HG02623 (cell line): ENCODE results near the gene UCN.
"Not testable (repeated sequence)": the region's sequence is repeated elsewhere in the genome, so short reads cannot be mapped to it uniquely, and the experiment has no call there.

Experiments
- ATAC-seq: cut with Tn5 transposase; IDR thresholded peaks from one replicate; pipeline ENCODE4 v1.9.1; 2021; ENCODE audit warnings: moderate library complexity; ENCODE audit not compliant: unreplicated experiment

UCN gene

DNA sequence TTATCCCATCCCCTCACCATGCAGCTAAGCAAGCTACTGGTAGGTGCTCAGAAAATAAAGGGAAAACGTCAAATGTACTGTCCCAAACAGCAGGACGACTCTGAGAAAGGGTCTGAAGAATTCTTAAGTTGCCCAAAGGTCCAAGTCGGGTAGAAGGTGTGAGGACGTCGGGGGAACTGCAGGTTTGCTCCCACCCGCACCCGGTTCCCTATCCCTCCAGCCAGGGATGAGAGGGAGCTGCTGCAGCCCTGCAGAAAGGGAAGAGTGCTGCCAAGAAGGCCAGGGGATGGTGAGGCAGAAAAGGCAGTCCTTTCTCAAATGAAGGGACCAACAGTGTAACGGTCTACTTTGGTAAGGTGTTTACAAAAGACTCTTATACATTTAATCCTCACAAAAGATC, 6.9 kb upstream of the UCN start:
- no peak for ATAC-seq

DNA sequence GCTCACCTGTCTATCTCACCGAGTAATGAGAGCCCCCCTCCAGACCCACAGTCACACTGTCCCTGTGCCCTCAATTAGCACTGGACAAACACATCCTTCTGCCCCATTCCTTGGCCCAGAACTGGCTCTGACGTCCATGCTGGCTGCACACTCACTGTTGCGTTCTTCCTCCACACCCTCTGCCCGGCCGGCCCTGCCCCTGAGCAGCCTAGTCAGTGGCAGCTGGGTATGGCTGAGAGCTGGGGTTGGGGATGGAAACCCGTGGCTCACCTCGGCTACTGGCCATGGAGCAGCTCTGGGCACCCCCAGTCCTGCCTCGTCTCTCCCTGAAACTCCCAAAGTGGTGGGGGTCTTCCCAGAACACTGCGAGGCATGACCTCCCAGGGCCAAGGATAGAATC, 6.5 kb upstream of the UCN start:
- no peak for ATAC-seq

DNA sequence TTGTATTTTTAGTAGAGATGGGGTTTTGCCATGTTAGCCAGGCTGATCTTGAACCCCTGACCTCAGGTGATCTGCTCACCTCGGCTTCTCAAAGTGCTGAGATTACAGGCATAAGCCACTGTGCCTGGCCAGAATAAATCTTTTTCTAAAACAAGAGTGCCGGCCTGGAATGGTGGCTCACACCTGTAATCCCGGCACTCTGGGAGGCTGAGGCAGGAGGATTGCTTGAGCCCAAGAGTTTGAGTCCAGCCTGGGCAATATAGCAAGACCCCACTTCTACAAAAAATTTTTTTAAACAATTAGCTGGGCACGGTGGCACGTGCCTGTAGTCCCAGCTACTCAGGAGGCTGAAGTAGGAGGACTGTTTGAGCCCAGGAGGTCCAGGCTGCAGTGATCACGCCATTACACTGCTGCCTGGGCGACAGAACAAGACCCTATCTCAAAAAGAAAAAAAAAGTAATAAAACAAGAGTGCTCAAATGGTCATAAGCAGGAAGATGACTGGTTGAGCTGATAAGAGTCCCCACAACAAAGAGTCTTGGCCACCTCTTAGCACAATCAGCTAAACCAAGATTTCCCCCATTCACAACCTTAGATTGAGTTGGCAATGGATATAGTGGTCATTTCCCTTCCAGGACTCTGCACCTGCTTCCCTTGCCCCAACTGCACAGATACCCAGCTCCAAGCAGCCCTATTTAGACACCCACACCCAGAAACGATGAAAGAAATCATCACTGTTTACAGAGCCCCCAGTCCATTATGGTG, 5.8 kb upstream of the UCN start:
- no peak for ATAC-seq

DNA sequence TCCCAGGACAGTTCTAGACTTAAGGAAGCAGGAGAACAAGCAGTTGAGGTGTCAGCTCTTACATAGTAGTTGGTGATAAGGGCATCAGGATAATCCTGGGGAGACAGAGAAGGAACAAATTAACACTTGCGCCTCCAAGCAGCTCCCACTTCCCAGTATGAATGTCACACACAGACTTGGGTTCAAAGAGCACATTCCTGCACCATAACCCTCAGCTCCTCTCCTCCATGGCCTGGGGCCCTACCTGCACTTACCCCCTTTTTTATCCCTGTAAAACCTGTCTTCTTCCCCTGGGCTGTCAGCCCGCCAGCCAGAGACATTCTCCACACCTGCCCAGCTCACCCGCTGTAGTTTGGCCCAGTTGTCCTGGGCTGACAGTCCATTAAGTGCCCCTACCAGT, 3.9 kb upstream of the UCN start:
- ATAC-seq: no peak

DNA sequence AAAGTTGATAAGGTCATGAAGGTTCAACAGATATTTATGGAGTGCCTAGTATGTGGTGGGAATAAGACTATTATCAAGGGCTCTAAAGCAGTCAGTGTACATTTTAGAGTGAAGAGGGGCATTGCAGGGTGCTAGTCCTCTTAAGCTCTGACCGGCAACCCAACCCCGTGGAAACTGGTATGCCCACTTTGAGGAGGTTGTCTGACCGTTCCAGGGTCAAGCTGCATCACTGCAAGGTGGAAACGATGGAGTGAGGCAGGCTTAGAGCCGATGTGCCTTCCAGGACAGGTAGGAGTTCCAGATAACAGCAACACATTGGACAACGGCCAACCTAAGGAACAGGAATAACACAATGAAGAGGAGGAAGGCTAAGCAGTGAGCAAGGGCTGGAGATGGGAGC, 1.4 kb upstream of the UCN start:
- no peak for ATAC-seq

DNA sequence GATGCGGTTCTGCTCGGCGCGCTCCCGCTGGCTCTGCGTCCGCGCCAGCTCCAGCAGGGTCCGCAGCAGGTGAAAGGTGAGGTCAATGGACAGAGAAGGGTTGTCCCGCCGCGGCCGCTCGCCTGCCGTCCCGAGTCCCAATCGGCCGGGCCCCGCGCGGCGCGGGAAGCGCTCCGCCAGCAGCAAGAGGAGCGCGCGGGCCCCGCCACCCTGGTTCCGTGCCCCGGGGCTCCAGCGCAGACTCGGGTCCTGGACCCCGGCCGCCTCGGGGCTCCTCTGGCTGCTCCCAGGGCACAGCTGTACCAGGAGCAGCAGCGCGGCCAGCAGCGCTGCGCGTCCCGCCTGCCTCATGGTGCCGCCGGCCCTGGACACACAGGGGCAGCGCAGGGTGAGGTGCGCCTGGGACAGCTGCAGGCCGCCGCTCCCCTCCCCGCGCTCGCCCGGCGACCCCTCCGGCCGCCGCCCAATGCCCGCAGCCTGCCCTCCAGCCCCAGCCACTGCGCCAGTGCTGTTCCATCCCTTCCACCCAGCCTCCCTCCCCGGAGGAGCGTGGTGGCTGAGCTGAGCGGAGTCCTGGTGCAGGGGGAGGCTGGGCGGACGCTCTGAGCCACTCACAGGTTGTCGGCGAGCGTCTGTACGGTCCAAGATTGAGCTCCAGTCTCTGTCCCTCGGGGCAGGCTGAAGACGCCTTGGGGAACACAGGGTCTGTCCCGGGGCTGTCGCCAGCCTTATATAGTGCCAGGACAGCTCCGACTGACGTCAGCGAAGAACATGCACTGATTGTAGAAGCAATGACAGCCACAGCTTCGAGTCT, 493 bp downstream of the UCN start:
- no peak for ATAC-seq

DNA sequence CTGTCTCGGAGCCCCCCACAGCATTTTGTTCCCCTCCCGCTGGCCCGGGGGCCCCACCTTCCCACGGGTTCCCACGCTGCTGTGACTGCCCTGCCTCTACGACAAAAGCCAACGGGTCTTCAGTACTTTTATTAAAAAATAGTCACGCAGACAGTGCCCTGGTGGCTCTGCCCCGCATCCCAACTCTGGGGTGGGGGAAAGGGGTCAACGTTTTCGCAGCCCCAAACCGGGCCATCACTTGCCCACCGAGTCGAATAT, 1.0 kb downstream of the UCN start:
- no peak for ATAC-seq

DNA sequence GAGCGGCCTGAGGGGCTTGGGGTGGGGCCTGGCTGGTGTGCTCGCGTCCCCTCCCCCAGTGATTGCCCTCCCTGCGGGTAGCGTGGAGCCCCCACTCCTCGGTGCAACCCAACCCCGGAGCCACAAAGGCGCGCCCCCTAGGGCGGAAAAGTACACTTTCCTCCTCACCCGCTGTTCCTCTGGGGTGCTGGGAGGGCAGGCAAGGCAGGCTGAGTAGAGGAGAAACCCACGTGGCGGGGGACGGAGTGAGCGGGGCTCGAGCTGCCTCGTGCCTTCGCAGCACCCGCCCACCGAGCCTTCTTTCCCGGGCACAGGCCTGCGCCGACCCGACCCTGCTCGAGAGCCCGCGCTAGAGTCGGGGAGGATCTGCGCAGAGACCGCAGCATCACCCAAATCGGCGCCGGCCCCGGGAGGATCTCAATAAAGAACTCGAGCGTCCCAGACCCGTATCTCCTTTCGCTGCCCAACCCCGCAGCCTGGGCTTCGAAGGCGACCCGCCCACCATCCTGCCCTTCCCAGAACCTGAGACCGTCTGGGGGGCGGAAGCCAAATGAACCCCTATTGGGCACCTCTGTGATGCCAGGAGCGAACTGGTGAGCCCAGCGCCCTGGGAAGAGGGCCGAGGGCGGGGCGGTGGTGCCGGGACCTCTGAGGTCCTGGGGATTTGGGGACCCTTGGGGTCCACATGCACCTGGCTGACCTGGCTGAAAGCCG, 1.5 kb downstream of the UCN start:
- no peak for ATAC-seq

DNA sequence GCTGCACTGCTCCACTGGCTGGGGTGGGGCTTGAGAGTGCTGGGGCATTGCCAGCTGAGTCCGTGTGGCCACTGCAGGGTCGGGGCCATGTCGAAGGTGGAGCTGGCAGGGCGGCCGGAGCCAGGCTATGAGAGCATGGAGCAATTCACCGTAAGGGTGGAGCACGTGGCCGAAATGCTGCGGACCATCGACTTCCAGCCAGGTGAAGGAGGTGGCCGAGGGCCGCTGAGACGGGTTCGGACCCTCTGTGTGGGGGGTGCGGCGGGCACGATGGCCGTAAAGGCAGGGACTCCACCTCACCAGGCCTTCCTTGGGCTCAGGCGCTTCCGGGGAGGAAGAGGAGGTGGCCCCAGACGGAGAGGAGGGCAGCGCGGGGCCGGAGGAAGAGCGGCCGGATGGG, 2.1 kb downstream of the UCN start:
- no peak for ATAC-seq

DNA sequence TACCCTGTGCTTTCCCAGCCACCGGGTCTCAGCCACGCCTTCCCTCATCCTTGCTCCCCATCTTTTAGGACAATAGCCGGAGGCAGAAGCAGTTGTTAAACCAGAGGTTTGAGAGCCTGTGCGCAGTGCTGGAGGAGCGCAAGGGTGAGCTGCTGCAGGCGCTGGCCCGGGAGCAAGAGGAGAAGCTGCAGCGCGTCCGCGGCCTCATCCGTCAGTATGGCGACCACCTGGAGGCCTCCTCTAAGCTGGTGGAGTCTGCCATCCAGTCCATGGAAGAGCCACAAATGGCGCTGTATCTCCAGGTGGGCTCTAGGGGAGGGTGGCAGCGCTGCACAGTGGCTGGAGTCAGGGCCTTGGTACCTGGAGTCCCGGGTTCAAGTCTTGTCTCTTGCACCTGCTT, 2.7 kb downstream of the UCN start:
- no peak for ATAC-seq

DNA sequence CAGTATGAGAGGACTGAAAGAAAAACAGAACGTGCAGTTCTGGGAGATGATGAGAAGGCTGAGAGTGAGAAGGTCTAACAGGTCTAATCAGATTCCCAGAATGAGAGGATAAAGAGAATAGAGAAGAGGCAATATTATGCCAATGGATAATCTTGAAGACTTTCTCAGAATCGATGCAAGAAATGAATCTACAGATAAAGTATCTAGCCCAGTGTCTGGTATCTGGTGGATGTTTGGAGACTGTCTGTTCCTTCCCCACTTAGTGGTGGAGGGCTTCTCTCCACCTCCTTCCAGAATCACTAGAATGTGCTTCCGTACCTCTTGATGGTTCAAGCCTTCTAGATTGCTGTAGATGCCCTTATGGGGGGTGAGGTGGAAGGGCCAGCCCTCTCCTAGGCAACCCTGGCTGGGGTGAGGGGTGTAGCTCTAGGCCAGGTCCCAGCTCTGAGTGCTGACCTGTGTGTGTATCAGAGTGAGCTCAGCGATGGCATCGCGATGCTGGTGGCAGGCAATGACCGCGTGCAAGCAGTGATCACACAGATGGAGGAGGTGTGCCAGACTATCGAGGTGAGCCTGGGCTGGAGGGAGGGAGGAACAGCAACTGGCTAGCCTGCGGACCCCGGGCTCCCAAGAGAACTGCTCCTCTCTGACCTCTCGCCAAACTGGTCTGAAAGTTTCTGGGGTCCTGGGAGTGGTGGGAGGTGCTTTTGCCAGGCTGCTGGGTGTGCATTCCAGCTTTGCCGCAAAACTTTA, 3.6 kb downstream of the UCN start:
- ATAC-seq: no peak

DNA sequence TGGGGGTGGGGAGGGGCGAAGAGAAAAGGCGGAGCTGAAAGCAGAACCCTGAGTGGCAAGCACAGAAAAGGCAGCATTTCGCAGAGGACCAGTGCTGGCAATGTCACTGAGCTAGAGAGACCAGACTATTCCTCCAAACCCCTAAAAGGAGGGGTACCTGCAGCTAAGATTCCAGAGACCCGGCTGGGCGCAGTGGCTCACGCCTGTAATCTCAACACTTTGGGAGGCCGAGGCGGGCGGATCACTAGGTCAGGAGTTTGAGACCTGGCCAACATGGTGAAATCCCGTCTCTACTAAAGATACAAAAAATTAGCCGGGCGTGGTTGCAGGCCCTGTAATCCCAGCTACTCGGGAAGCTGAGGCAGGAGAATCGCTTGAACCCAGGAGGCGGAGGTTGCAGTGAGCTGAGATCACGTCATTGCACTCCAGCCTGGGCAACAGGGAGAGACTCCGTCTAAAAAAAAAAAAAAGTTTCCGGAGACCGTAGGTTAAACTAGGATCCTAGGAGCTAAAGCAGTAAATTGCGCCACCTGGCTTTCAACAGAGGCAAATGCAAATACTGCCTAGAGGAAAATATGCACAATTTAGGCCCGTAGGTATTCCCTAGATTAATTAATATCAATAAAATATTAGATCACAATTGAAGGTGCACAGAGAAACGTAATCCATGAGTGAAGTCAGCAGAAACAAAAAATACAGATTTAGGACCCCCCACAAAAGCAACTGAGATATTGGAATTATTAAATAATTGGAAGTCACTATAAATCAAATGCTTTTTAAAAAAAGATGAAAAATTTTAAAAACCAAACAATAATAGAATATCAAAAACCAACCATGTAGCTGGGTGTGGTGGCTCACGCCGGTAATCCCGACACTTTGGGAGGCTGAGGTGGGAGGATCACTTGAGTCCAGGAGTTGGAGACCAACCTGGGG, 4.9 kb downstream of the UCN start:
- no peak for ATAC-seq

DNA sequence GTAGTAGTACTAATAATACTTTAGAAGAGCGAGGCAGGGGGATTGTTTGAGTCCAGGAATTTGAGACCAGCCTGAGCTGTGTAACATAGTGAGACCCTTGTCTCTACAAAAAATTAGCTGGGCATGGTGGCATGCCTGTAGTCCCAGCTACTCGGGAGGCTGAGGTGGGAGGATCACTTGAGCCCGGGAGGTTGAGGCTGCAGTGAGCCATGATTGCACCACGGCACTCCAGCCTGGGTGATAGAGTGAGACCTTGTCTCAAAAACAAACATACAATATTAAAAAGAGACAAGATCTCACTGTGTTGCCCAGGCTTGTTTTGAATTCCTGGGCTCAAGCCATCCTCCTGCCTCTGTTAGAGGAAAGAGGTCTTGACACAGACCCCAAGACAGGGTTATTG, 7.6 kb downstream of the UCN start:
- not testable (repeated sequence) for ATAC-seq

DNA sequence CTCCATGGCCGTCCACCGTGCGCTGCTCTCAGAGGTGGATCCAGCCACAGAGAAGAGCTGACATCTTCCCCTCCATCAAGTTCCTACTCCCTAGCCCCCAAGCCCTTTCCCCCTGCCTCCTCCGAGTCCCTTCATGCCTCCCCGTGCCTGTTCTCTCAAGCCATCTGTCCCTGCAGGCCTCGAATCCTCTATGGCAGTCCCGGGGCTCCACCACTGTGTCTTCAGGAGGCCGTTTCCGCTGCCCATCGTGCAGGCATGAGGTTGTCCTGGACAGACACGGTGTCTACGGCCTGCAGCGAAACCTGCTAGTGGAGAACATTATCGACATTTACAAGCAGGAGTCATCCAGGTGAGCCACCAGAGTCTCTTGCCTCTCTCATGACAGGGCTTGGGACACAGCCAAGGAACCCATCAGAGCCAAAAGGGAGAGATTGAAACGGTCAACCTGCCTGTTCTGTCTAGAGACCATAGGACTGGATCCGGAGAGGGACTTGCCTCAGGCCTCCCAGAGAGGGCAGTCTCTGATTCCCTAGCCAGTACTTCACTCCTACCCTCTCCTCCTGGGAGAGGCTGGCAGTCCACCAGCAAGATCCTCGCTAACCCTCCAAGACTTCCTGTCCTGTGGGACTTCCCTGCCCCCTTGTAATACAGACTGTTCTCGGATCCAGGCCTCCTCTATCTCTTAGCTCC, 9.7 kb downstream of the UCN start:
- ATAC-seq: no peak

DNA sequence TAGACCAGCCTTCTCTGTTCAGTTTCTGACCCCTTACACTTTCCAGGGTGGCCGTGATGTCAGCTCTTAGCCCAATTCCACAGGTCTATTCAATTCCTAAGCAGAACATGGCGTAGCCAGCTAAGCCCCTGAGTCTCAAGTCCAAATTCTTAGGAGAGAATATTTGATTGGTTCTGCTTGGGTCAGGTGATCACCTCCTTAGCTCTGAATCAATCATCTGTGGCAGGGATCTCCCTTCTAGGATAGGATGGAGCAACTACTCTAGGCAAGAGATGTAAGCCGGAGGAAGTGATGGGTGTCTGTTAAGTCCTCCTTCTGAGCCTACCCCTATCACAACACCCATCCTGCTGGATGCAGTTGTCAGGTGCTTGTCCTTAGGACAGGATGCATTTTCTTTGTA, 11.1 kb downstream of the UCN start:
- no peak for ATAC-seq

DNA sequence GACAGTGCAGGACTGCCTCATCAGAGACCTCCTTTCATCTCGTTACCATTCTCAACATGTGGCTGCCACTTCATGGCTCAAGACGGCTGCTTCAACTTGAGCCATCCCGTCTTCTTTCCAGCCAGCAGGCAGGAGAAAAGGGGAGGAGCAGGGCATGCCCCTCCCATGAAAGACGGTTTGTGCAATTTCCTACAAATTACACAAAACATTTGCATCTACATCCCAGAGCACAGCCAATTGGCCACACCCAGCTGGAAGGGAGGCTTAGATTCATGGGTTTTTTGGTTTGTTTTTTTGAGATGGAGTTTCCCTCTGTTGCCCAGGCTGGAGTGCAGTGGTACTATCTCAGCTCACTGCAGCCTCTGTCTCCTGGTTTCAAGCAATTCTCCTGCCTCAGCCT, 11.8 kb downstream of the UCN start:
- no peak for ATAC-seq

DNA sequence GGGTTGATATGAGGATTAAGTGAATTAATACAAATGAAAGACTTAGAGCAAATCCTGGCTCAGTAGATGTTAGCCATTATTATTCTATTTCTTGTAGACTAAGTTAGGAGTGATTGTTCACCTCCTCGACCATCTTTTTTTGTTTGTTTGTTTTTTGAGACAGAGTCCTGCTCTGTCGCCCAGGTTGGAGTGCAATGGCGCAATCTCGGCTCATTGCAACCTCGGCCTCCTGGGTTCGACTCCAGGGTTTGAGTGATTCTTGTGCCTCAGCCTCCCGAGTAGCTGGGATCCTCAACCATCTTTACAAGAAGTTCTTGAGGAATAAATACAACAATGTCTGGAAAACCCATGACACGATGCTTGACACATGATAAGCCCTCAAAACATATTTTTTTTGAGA, 13.3 kb downstream of the UCN start:
- no peak for ATAC-seq

DNA sequence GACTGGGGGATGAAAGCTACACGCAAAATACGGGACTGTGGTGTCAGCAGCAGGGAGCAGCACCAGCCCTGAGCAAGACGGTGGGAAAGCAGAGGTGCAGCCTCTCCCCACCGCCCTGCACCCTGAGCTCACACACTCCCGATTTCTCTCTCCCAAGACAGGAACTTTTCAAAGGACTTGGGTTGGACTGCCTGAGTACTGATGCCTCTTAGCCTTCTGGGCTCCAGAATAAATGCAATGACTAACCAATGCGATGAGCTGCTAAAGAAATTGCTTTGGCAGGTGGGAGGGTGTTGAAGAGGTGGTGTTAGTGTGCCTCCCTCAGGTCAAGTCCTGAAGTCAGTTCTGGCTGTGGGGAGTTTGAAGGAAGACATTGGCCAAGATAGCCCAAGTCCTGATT, 16.4 kb downstream of the UCN start:
- no peak for ATAC-seq

DNA sequence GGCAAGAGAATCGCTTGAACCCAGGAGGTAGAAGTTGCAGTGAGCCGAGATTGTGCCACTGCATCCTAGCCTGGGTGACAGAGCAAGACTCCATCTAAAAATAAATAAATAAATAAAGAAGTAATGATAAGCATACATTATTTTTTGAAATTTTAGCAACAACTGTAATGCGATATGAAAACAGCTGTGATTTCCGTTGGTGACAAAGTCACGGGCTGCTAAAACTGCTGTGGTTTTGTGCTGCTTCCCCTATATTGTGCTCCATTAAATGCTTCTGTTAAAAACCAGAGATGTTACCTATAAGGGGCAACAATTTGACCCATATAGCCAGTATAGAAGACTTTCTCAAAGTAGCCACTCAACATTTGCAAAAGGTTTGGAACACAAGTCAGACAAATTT, 17.7 kb downstream of the UCN start:
- ATAC-seq: no peak

DNA sequence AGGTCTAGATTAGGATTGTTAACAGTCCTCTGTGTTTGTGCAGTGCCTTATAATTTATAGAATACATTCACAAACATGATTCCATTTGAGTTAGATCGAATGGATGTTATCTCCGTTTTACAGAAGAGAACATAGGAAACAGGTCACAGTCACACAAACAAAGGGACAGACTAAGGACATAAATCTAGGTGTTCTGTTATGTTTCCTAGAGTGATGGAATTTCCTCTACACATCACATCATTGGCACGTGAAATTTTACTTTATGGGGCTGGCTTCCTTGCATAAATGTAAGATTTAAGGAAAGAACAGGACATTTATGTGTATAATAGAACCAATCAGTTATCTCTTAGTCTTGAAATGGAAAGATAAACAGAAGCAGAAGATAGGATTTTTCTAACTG, 19.6 kb downstream of the UCN start:
- ATAC-seq: no peak
